OCI-LY7 (cell line): ENCODE results near the gene PCYT2.

Source experiments
- EZH2phosphoT487 ChIP-seq: fragments of 200-600 bp; sonication (generic); IDR thresholded peaks from 2 replicates; pipeline ENCODE4 v1.6.1; 2018; ENCODE audit warnings: low read depth, borderline replicate concordance, mild to moderate bottlenecking, mixed run types, antibody characterized with exemption, low read length, moderate library complexity, mixed read lengths
- TF ChIP-seq, protein P1 (sequence below): fragments of 200-600 bp; sonication (generic); conservative IDR thresholded peaks from 2 replicates; pipeline ENCODE4 v1.5.1; 2014; ENCODE audit warnings: mild to moderate bottlenecking, antibody characterized with exemption, low read length, moderate library complexity, mixed read lengths

DNA sequence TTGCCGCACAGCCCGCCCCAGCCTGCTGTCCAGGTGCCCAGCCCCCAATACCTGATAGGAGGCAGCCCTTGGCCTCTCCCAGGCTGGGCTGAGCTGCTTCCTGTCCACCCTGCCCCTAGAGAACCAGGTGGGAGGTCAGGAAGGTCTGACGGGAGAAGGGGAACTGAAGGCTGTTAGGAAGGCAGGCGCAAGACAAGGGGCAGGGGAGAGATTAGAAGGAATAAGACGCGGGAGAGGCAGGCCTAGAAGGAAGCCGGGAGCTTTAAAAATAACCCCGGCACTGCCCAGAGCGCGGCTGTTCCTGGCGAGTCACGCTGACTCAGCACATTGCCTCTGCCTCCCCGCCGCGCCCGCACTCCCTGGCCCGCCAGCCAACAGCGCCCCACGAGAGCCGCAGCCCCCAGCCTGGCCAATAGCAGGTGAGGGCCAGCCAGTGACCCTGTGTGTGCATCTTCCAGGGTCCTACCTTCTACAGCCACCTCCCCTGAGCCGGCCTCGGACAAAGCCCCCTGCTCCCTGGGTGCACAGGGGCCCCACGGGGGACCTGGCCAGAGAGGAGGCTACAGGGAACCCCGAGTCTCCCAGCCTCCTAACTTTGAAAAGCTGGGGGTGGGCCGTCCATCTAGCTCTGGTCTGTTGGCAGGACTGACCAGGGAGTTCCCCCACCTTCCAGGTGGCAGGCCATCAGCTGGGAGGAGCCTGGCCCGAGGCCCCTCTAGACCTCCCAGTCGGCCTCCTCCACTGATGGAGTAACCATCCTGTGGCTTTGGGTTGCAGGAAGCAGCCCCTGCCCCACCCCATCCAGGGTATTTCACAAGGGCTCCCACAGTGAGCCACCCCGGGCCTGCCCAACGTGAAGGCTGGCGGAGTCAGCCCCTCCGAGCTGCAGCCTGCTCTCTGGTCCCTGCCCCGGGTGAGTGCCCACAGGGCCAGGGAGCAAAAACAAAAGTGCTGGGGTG, 12.4 kb upstream of the PCYT2 start:
- TF ChIP-seq, protein P1, sequence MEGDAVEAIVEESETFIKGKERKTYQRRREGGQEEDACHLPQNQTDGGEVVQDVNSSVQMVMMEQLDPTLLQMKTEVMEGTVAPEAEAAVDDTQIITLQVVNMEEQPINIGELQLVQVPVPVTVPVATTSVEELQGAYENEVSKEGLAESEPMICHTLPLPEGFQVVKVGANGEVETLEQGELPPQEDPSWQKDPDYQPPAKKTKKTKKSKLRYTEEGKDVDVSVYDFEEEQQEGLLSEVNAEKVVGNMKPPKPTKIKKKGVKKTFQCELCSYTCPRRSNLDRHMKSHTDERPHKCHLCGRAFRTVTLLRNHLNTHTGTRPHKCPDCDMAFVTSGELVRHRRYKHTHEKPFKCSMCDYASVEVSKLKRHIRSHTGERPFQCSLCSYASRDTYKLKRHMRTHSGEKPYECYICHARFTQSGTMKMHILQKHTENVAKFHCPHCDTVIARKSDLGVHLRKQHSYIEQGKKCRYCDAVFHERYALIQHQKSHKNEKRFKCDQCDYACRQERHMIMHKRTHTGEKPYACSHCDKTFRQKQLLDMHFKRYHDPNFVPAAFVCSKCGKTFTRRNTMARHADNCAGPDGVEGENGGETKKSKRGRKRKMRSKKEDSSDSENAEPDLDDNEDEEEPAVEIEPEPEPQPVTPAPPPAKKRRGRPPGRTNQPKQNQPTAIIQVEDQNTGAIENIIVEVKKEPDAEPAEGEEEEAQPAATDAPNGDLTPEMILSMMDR: no peak
- TF ChIP-seq EZH2phosphoT487: no peak
